ENCODE results near the gene EXOSC5. TPM values are rescaled to one million over a fixed set of nuclear protein-coding genes. Genes with fewer than 3 reads are reported as not detected.

The EXOSC5 gene
- total RNA-seq, 1 donor from 2014 or later = 20.3 TPM

- Mint-ChIP-seq H3K36me3 (ENCODE audit: low read depth) (peaks cover 3% of the 10 kb centered on the region), H3K4me1 (peaks cover 17% of the 10 kb centered on the region), H3K27ac (ENCODE audit: unreplicated experiment) (no peak overlapping the region), H3K27me3 (ENCODE audit: low read depth) (peaks cover 25% of the 10 kb centered on the region), H3K4me3 (peak overlapping the region; percentile 74), H3K9me3 (no peaks in the 10 kb centered on the region)
- TF ChIP-seq CTCF (conservative IDR thresholded peaks at IDR 0.05) = no peak
- no peak for DNase-seq (ENCODE audit: low read depth, low spot score)
Observed at GRCh38 chr19:41356984-41357739, 40.0 kb downstream of the EXOSC5 start.

GRCh38 chr19:41355802-41356201 lies 41.4 kb downstream of the EXOSC5 start:
- Mint-ChIP-seq H3K4me1 (peaks cover 27% of the 10 kb centered on the region), H3K36me3 (ENCODE audit: low read depth) (peaks cover 3% of the 10 kb centered on the region), H3K27ac (ENCODE audit: unreplicated experiment) (no peak overlapping the region), H3K9me3 (no peaks in the 10 kb centered on the region), H3K4me3 (peak overlapping the region; percentile 66), H3K27me3 (ENCODE audit: low read depth) (peaks cover 38% of the 10 kb centered on the region)
- no peak for DNase-seq (ENCODE audit: low read depth, low spot score)
- TF ChIP-seq CTCF (conservative IDR thresholded peaks at IDR 0.05) = no peak

DNA sequence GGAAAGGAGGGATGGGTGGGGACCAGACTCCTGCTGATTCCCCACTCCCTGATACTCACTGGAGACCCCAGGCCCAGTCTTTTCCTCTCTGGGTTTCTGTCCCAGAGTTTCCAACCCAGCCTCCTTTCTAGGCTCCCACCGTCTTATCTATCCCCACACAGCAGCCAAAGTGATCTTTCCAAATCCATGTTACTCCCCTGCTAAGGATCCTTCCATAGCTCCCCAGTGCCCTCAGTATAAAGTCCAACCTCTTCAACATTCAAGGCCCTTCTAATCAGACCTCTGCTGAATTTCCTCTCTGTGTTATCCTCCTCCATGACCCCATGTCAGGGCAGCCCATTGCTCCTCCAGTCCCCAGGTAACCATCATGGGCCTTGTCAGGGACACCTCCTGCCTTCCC lies 42.1 kb downstream of the EXOSC5 start:
- no peak overlapping the region for H3K27ac Mint-ChIP-seq (ENCODE audit: unreplicated experiment)
- H3K9me3 Mint-ChIP-seq = no peaks in the 10 kb centered on the region
- H3K4me1 Mint-ChIP-seq = peaks cover 30% of the 10 kb centered on the region
- peaks cover 3% of the 10 kb centered on the region for H3K36me3 Mint-ChIP-seq (ENCODE audit: low read depth)
- no peak for DNase-seq (ENCODE audit: low read depth, low spot score)
- H3K4me3 Mint-ChIP-seq = peak overlapping the region; percentile 66
- peaks cover 46% of the 10 kb centered on the region for H3K27me3 Mint-ChIP-seq (ENCODE audit: low read depth)
- TF ChIP-seq CTCF (conservative IDR thresholded peaks at IDR 0.05) = no peak

DNA sequence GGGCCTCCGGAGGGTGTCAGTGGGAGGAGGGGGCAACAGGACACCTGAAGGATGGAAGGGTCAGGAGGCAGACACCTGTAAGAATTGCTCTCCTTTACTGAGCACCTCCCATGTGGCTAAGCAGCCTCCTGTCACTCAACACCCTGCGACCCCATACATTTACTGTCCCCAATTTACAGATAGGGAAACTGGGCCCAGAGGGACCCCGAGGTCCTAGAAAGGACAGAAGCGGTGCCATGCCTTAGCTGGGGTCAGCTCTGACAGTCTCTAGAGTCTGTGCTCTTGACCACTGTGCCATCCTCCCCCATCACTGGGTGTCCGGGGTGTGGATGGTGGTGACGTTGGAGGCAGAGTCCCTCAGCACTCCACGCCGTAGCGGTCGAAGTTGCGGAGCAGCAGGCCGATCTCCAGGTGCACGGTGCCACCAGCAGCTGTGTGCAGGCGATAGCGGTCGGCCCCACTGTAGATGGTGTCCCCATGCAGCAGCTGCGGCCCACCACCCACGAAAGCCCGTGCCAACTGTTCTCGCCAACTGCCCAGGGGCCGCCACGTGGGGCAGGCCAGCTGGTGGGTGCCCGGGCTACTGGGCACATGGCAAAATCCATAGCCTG lies 42.7 kb downstream of the EXOSC5 start:
- H3K27me3 Mint-ChIP-seq (ENCODE audit: low read depth) = peaks cover 52% of the 10 kb centered on the region
- peaks cover 3% of the 10 kb centered on the region for H3K36me3 Mint-ChIP-seq (ENCODE audit: low read depth)
- peaks cover 30% of the 10 kb centered on the region for H3K4me1 Mint-ChIP-seq
- no peaks in the 10 kb centered on the region for H3K9me3 Mint-ChIP-seq
- peak; percentile 5 for TF ChIP-seq CTCF (conservative IDR thresholded peaks at IDR 0.05)
- no peak for DNase-seq (ENCODE audit: low read depth, low spot score)
- H3K27ac Mint-ChIP-seq (ENCODE audit: unreplicated experiment) = no peak overlapping the region
- peak overlapping the region; percentile 83 for H3K4me3 Mint-ChIP-seq

DNA sequence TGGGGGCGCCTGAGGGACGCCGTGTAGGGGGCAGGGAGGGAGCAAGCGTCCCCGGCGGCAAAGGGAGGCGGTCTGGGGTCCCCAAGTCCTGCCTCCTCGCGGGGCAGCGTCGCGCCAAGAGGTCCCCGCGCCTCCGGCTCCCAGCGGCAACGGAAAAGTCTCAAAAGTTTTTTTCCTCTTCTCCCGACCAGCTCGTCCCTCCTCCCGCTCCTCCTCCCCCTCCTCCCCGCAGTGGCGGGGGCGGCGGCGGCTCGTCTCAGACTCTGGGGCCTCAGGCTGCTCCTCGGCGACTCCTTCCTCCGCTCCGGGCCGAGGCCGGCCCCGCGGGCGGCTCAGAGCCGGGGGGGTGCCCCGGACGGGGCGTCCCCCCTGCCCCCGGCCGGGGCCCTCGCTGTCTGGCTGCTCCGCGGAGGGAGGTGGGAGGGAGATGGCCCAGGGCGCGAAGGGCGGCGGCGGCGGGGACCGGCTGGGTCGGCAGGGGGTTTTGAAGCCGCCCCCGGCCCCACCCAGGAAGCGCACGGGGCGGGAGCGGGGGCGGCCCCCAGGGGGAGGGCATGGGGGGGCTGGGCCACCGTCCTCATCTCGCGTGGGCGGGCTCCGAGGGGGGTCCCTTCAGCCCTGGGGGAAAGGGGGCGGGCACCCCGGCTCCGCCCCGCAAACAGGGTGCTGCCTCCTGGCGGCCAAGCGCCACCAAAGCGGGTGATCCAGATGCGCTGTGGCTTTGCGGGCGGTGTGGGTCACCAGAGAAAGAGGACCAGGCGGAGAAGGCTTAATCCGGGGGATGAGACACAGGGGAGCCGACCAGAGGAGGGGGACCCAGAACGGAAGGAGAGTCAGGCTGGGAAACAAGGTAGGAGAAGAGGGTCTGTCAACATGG lies 43.5 kb downstream of the EXOSC5 start, which contains the start of gene TGFB1:
Gene TGFB1 (minus strand): TSS at position 457 of the 877 bp plus-strand sequence. CDS start 878 bp downstream, outside the sequence.
- Mint-ChIP-seq H3K36me3 (ENCODE audit: low read depth) (peaks cover 3% of the 10 kb centered on the region), H3K9me3 (no peaks in the 10 kb centered on the region), H3K27me3 (ENCODE audit: low read depth) (peaks cover 57% of the 10 kb centered on the region), H3K4me1 (peaks cover 30% of the 10 kb centered on the region), H3K27ac (ENCODE audit: unreplicated experiment) (no peak within 1 kb of the TSS), H3K4me3 (peak within 1 kb of the TSS; percentile 93)
- peak; percentile 67 for DNase-seq (ENCODE audit: low read depth, low spot score)
- peak; percentile 89 for TF ChIP-seq CTCF (conservative IDR thresholded peaks at IDR 0.05)

Measured in neural crest cell (in vitro differentiated cells).